8988T (cell line): ENCODE data around the gene MICU1.

Experiments
- DNase-seq: peaks from one replicate; pipeline ENCODE4 v3.0.0; 2011

The MICU1 gene

GRCh38 chr10:72625276-72625607 lies 637 bp downstream of the MICU1 start:
- DNase-seq, result no peak

GRCh38 chr10:72622271-72622670 lies 3.6 kb downstream of the MICU1 start:
- no peak for DNase-seq

GRCh38 chr10:72616716-72617115 lies 9.2 kb downstream of the MICU1 start:
- DNase-seq, result no peak

- no peak for DNase-seq
Observed at GRCh38 chr10:72615970-72616369, 9.9 kb downstream of the MICU1 start.

- DNase-seq, result no peak
Observed at GRCh38 chr10:72612203-72612826, 13.6 kb downstream of the MICU1 start.

- DNase-seq, result no peak
Observed at GRCh38 chr10:72611783-72612182, 14.1 kb downstream of the MICU1 start.

GRCh38 chr10:72610466-72610865 lies 15.4 kb downstream of the MICU1 start:
- no peak for DNase-seq

GRCh38 chr10:72605122-72605521 lies 20.8 kb downstream of the MICU1 start:
- no peak for DNase-seq

GRCh38 chr10:72601144-72601543 lies 24.7 kb downstream of the MICU1 start:
- DNase-seq, result no peak

- no peak for DNase-seq
Observed at GRCh38 chr10:72598769-72599701, 26.8 kb downstream of the MICU1 start.

- no peak for DNase-seq
Observed at GRCh38 chr10:72597897-72598296, 28.0 kb downstream of the MICU1 start.

GRCh38 chr10:72595436-72595835 lies 30.4 kb downstream of the MICU1 start:
- DNase-seq, result no peak

GRCh38 chr10:72593963-72594362 lies 31.9 kb downstream of the MICU1 start:
- no peak for DNase-seq

GRCh38 chr10:72588266-72588665 lies 37.6 kb downstream of the MICU1 start:
- no peak for DNase-seq

GRCh38 chr10:72587568-72587967 lies 38.3 kb downstream of the MICU1 start:
- no peak for DNase-seq

- DNase-seq, result no peak
Observed at GRCh38 chr10:72574636-72575035, 51.2 kb downstream of the MICU1 start.

GRCh38 chr10:72573079-72573478 lies 52.8 kb downstream of the MICU1 start:
- DNase-seq, result no peak

GRCh38 chr10:72567889-72568640 lies 57.8 kb downstream of the MICU1 start:
- peak; percentile 18 for DNase-seq

GRCh38 chr10:72567421-72567820 lies 58.5 kb downstream of the MICU1 start:
- DNase-seq, result peak; percentile 41

GRCh38 chr10:72564596-72564995 lies 61.3 kb downstream of the MICU1 start:
- DNase-seq, result no peak

- no peak for DNase-seq
Observed at GRCh38 chr10:72563327-72563932, 62.4 kb downstream of the MICU1 start.

- no peak for DNase-seq
Observed at GRCh38 chr10:72561745-72562166, 64.1 kb downstream of the MICU1 start.

- DNase-seq, result no peak
Observed at GRCh38 chr10:72557362-72557761, 68.5 kb downstream of the MICU1 start.
